ENCODE measurements around the gene ARHGAP26. TPM values are rescaled to one million over a fixed set of nuclear protein-coding genes. Genes with fewer than 3 reads are reported as not detected.
A peak's percentile ranks its signal among the peaks of the same experiment; 100 is the strongest.

ARHGAP26 gene
- total and polyA plus RNA-seq, 2 donors (not counting 3 experiments of a cell fraction or from before 2014, with no cell fraction given) = 3.1 to 16.2 TPM

DNA sequence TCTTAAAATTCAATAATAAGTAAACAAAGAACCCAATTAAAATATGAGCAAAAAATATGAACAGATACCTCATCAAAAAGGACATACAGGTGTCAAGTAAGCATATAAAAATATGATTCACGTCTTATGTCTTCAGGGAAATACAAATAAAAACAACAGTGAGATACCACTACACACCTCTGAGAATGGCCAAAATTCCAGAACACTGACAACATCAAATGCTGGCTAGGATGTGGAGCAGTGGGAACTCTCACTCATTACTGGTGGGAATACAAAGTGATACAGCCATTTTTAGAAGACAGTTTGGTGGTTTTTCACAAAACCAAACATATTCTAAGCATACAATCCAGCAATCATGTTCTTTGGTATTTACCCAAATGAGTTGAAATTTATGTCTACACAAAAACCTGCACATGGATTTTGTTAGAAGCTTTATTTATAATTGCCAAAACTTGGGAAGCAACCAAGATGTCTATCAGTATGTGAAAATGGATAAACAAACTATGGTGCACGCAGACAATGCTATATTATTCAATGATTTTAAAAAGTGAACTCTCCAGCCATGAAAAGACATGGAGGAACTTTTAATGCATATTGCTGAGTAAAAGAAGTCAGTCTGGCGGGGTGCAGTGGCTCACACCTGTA lies 381.0 kb downstream of the ARHGAP26 start:
- no peak overlapping the region for H3K9ac ChIP-seq (replicated peaks; ENCODE audit: extremely low read depth, insufficient read depth, low read length)
- no peaks in the 10 kb centered on the region for H3K9me3 ChIP-seq (replicated peaks; ENCODE audit: control insufficient read depth, insufficient read depth, low read length)
- dilution Hi-C loops (cut with MboI; ENCODE audit: extremely low pct_ligation_motif_present, low sequenced_read_pairs) = no loop called here
- H3K27ac ChIP-seq (ENCODE audit: insufficient read depth, low read depth, low read length) = no peak overlapping the region
- TF ChIP-seq POLR2A (IDR thresholded peaks at IDR 0.05; ENCODE audit: low read depth, low read length) = no peak
- TF ChIP-seq JUN (IDR thresholded peaks at IDR 0.05; ENCODE audit: borderline replicate concordance, insufficient read depth, insufficient read length, low read depth) = no peak
- no peak for TF ChIP-seq FOS (IDR thresholded peaks at IDR 0.05; ENCODE audit: borderline replicate concordance, insufficient read depth, low read length)
- TF ChIP-seq, protein P1, sequence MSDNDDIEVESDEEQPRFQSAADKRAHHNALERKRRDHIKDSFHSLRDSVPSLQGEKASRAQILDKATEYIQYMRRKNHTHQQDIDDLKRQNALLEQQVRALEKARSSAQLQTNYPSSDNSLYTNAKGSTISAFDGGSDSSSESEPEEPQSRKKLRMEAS (IDR thresholded peaks at IDR 0.05; ENCODE audit: insufficient read depth, insufficient read length) = no peak
- no peak for TF ChIP-seq MYC (IDR thresholded peaks at IDR 0.05; ENCODE audit: low read depth, low read length)
- no peak for TF ChIP-seq EZH2 (IDR thresholded peaks at IDR 0.05; ENCODE audit: borderline replicate concordance, low read depth, low read length, severe bottlenecking)
- TF ChIP-seq, protein P2, sequence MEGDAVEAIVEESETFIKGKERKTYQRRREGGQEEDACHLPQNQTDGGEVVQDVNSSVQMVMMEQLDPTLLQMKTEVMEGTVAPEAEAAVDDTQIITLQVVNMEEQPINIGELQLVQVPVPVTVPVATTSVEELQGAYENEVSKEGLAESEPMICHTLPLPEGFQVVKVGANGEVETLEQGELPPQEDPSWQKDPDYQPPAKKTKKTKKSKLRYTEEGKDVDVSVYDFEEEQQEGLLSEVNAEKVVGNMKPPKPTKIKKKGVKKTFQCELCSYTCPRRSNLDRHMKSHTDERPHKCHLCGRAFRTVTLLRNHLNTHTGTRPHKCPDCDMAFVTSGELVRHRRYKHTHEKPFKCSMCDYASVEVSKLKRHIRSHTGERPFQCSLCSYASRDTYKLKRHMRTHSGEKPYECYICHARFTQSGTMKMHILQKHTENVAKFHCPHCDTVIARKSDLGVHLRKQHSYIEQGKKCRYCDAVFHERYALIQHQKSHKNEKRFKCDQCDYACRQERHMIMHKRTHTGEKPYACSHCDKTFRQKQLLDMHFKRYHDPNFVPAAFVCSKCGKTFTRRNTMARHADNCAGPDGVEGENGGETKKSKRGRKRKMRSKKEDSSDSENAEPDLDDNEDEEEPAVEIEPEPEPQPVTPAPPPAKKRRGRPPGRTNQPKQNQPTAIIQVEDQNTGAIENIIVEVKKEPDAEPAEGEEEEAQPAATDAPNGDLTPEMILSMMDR (IDR thresholded peaks at IDR 0.05; ENCODE audit: extremely low read depth in 1 of 2, insufficient read depth in 1 of 2, low read depth in 1 of 2, low read length in 2 of 2) = no peak
- no peaks in the 10 kb centered on the region for H3K27me3 ChIP-seq (ENCODE audit: control insufficient read depth in 2 of 2, insufficient read depth in 2 of 2, low read length in 2 of 2)
- POLR2A ChIA-PET = no interaction called here
- H3K36me3 ChIP-seq (ENCODE audit: control insufficient read depth in 2 of 2, extremely low read depth in 1 of 2, insufficient read depth in 2 of 2, low read length in 2 of 2) = no peaks in the 10 kb centered on the region
- H3K9me1 ChIP-seq (replicated peaks; ENCODE audit: control insufficient read depth, extremely low read depth, insufficient read depth, low read length) = no peaks in the 10 kb centered on the region
- intact Hi-C loops (cut with micrococcal nuclease) = no loop called here
- BruUV-seq (replicated peaks) = no TSS peak
- H4K20me1 ChIP-seq (replicated peaks; ENCODE audit: control insufficient read depth, extremely low read depth, insufficient read depth, low read length) = no peaks in the 10 kb centered on the region
- FAIRE-seq = peak; percentile 38
- DNase-seq (ENCODE audit: low read depth, low spot score) = no peak
- no peaks in the 10 kb centered on the region for H3K4me1 ChIP-seq (ENCODE audit: control insufficient read depth, extremely low read depth, insufficient read depth, low read length)
- CTCF ChIA-PET = no interaction called here
- no peak overlapping the region for H3K4me3 ChIP-seq (replicated peaks in 1 of 3; ENCODE audit: insufficient read depth in 1 of 3, low read depth in 1 of 3, low read length in 3 of 3)
- no peak overlapping the region for H3K4me2 ChIP-seq (ENCODE audit: insufficient read depth, low read length)
- no peaks in the 10 kb centered on the region for H3K79me2 ChIP-seq (ENCODE audit: control insufficient read depth, insufficient read depth, low read length)
- H2AFZ ChIP-seq (ENCODE audit: low read depth, low read length) = no peak overlapping the region
